Measurements from ENCODE around the gene HSCB. TPM values are rescaled to one million over a fixed set of nuclear protein-coding genes. Genes with fewer than 3 reads are reported as not detected.

Gene HSCB
- total RNA-seq, 4 donors from 2014 or later = 17.5 to 27.0 (median 21.4) TPM

GRCh38 chr22:28771195-28771791 is 29.5 kb downstream of the HSCB start:
- peak in 1 of 2 donors; percentile 52 for DNase-seq (ENCODE audit: low spot score in 2 of 2)
- WGBS, 2 donors = 59 to 67% methylated on average over 5 of the region's 5 CpGs
- TF ChIP-seq CTCF (IDR thresholded peaks at IDR 0.05) (no peak), POLR2A (IDR thresholded peaks at IDR 0.05) (no peak)
- intact Hi-C loops (cut with DNase I; ENCODE audit: low total_unique reads) = no loop called here
- H3K4me3 ChIP-seq (ENCODE audit: low read depth, poor library complexity, severe bottlenecking) = no peak overlapping the region

- WGBS, 2 donors = 0 to 1% methylated on average over 37 to 44 of the region's 92 CpGs
- intact Hi-C loops (cut with DNase I; ENCODE audit: low total_unique reads) = no loop called here
- no peak for TF ChIP-seq CTCF (IDR thresholded peaks at IDR 0.05)
- peak in 1 of 2 donors; percentile 74 for TF ChIP-seq POLR2A (IDR thresholded peaks at IDR 0.05)
- peak within 1 kb of the TSS; percentile 72 for H3K4me3 ChIP-seq (ENCODE audit: low read depth, poor library complexity, severe bottlenecking)
- DNase-seq (ENCODE audit: low spot score in 2 of 2) = peak; percentile 94 to 99
Measured at GRCh38 chr22:28772633-28773460, 31.0 kb downstream of the HSCB start, which contains the start of gene CCDC117. CCDC117 (plus strand) TSS chr22:28772695; CDS start chr22:28772850, 155 bp downstream.

- DNase-seq (ENCODE audit: low spot score in 2 of 2) = no peak
- peak overlapping the region; percentile 72 for H3K4me3 ChIP-seq (ENCODE audit: low read depth, poor library complexity, severe bottlenecking)
- intact Hi-C loops (cut with DNase I; ENCODE audit: low total_unique reads) = no loop called here
- WGBS, 2 donors = 0 to 1% methylated on average over 10 of the region's 10 CpGs
- TF ChIP-seq POLR2A (IDR thresholded peaks at IDR 0.05) (no peak), CTCF (IDR thresholded peaks at IDR 0.05) (no peak)
Measured at GRCh38 chr22:28773461-28773867, 31.6 kb downstream of the HSCB start.

GRCh38 chr22:28774378-28774777 is 32.5 kb downstream of the HSCB start:
- DNase-seq (ENCODE audit: low spot score in 2 of 2) = peak in 1 of 2 donors; percentile 32
- H3K4me3 ChIP-seq (ENCODE audit: low read depth, poor library complexity, severe bottlenecking) = no peak overlapping the region
- intact Hi-C loops (cut with DNase I; ENCODE audit: low total_unique reads) = no loop called here
- no peak for TF ChIP-seq POLR2A (IDR thresholded peaks at IDR 0.05)
- TF ChIP-seq CTCF (IDR thresholded peaks at IDR 0.05) = no peak
- WGBS, 2 donors = 86 to 89% methylated on average over 1 of the region's 1 CpG

GRCh38 chr22:28779833-28780232 is 38.0 kb downstream of the HSCB start:
- 89 to 90% methylated on average over 5 of the region's 5 CpGs for WGBS, 2 donors
- TF ChIP-seq CTCF (IDR thresholded peaks at IDR 0.05) (no peak), POLR2A (IDR thresholded peaks at IDR 0.05) (no peak)
- intact Hi-C loops (cut with DNase I; ENCODE audit: low total_unique reads) = no loop called here
- no peak for DNase-seq (ENCODE audit: low spot score in 2 of 2)
- no peak overlapping the region for H3K4me3 ChIP-seq (ENCODE audit: low read depth, poor library complexity, severe bottlenecking)
